Transverse colon (tissue), 4 donors: ENCODE results near the gene SKA2. TPM values are rescaled to one million over a fixed set of nuclear protein-coding genes. Genes with fewer than 3 reads are reported as not detected.

Experiments used
- DNase-seq: peaks from one replicate; pipeline ENCODE4 v3.0.0-alpha.2; 2019
- H3K27ac ChIP-seq, 4 donors: fragments of 200-600 bp; sonication (generic); 2 replicates each; pipeline ENCODE4 v1.5.1; 2016 to 2018; ENCODE audit warnings: inconsistent platforms in 4 of 4
- H3K27me3 ChIP-seq: fragments of 200-600 bp; sonication (generic); 2 replicates; pipeline ENCODE4 v1.5.1; 2017; ENCODE audit warnings: inconsistent platforms
- H3K36me3 ChIP-seq, 4 donors: fragments of 200-600 bp; sonication (generic); 2 replicates each; pipeline ENCODE4 v1.5.1; 2017 to 2019; ENCODE audit warnings: inconsistent platforms in 4 of 4
- H3K4me1 ChIP-seq, 4 donors: fragments of 200-600 bp; sonication (generic); 2 replicates each; pipeline ENCODE4 v1.5.1; 2017 to 2020; ENCODE audit warnings: inconsistent platforms in 4 of 4
- H3K4me3 ChIP-seq, 4 donors: fragments of 200-600 bp; sonication (generic); 1 replicate in 1 of 4; 2 replicates in 3 of 4; pipeline versions ENCODE4 v1.5.1 to v1.6.1; 2017 to 2019; ENCODE audit warnings: inconsistent platforms in 4 of 4
- H3K9me3 ChIP-seq, 2 donors: fragments of 200-600 bp; sonication (generic); 2 replicates each; pipeline ENCODE4 v1.5.1; 2017 to 2019; ENCODE audit warnings: inconsistent platforms in 2 of 2
- CTCF ChIP-seq, 5 experiments: fragments of 200-600 bp in 3 of 5; fragments of 450-650 bp in 2 of 5; sonication (generic) in 3 of 5; IDR thresholded peaks; 1 replicate in 2 of 5; 2 replicates in 3 of 5; pipeline ENCODE4 v1.5.1; 2016 to 2017; ENCODE audit warnings: antibody characterized with exemption in 5 of 5, inconsistent platforms in 3 of 5, mild to moderate bottlenecking in 2 of 5, moderate library complexity in 1 of 5
- EP300 ChIP-seq: sonication (generic); formaldehyde crosslinking; IDR thresholded peaks from one replicate; pipeline ENCODE4 v1.6.1; 2017; ENCODE audit warnings: antibody characterized with exemption, low read depth
- POLR2A ChIP-seq: fragments of 450-650 bp; IDR thresholded peaks from one replicate; pipeline ENCODE4 v1.6.1; 2016; ENCODE audit warnings: antibody characterized with exemption, mild to moderate bottlenecking, moderate library complexity
- POLR2AphosphoS5 ChIP-seq, 3 donors: sonication (generic); formaldehyde crosslinking; IDR thresholded peaks; one replicate each; pipeline ENCODE4 v1.6.1; 2016; ENCODE audit warnings: antibody characterized with exemption in 3 of 3
- WGBS, 2 donors: methylation state at CpG; one replicate each; pipeline ENCODE4 v1.1.5; 2018; ENCODE audit warnings: low coverage in 1 of 2; 5-methylcytosine and 5-hydroxymethylcytosine counted together
- in situ Hi-C, 4 donors: fragments of 200-750 bp; cut with MboI; loops; one replicate each; pipeline versions ENCODE4 v1.15.0 to v1.15.1; 2017; ENCODE audit warnings: low sequenced_read_pairs in 3 of 4, low pct_ligation_motif_present in 1 of 4, low pct_unique_long_range_greater_than_20kb in 1 of 4
- intact Hi-C: fragments of 100-400 bp; cut with DNase I; formaldehyde crosslinking; loops from one replicate; pipeline ENCODE4 v1.15.1; 2023; ENCODE audit warnings: low total_unique reads
- total RNA-seq, 4 donors: library from RNA; depleted of rRNA; stranded (reverse); fragments of >200 nt; gene quantifications; one replicate each; pipeline ENCODE4 v1.1.0, GENCODE V29; 2016

SKA2 gene
- total RNA-seq, 4 donors from 2014 or later, result 11.9 to 40.3 (median 22.3) TPM

GRCh38 chr17:59167571-59168001, 12.6 kb upstream of the SKA2 start:
- Histone ChIP-seq H3K9me3 (no peaks in the 10 kb centered on the region), H3K27ac (no peak overlapping the region), H3K27me3 (no peaks in the 10 kb centered on the region), H3K36me3 (no peaks in the 10 kb centered on the region), H3K4me3 (no peak overlapping the region), H3K4me1 (no peaks in the 10 kb centered on the region)
- in situ Hi-C loops, result no loop called here
- 69 to 80% methylated on average over 2 of the region's 2 CpGs for WGBS, 2 donors
- no peak for TF ChIP-seq EP300
- TF ChIP-seq POLR2AphosphoS5 (IDR thresholded peaks at IDR 0.05), result no peak
- TF ChIP-seq CTCF (IDR thresholded peaks at IDR 0.05), result no peak
- TF ChIP-seq POLR2A, result no peak
- DNase-seq, result no peak
- intact Hi-C loops, result no loop called here

GRCh38 chr17:59165933-59166342, 11.0 kb upstream of the SKA2 start:
- intact Hi-C loops (no loop called here), in situ Hi-C loops (no loop called here)
- no peaks in the 10 kb centered on the region for H3K27me3 ChIP-seq
- H3K36me3 ChIP-seq, result no peaks in the 10 kb centered on the region
- 68% methylated on average over 2 of the region's 2 CpGs; no CpG with 5 or more reads in 1 of the 2 donors for WGBS, 2 donors
- no peak overlapping the region for H3K4me3 ChIP-seq
- no peak overlapping the region for H3K27ac ChIP-seq
- TF ChIP-seq EP300 (no peak), POLR2A (no peak), CTCF (IDR thresholded peaks at IDR 0.05) (peak; percentile 51 to 60 (median 52))
- DNase-seq, result peak; percentile 41
- H3K4me1 ChIP-seq, result no peaks in the 10 kb centered on the region
- H3K9me3 ChIP-seq, result no peaks in the 10 kb centered on the region

DNA sequence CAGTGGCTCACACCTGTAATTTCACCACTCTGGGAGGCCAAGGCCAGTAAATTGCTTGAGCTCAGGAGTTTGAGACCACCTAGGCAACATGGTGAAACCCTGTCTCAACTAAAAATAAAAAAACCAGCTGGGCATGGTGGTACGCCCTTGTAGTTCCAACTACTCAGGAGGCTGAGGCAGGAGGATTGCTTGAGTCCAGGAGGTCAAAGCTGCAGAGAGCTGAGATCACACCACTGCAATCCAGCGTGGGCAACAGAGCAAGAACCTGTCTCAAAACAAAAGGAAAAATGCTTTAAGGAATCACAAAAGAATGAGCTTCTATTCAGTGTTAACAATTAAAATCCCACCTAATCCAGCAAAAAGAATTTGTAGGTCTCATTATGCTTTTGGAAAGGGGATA, 6.5 kb upstream of the SKA2 start:
- Histone ChIP-seq H3K4me1 (peaks cover 0 to 5% (median 0%) of the 10 kb centered on the region in 4 donors), H3K36me3 (no peaks in the 10 kb centered on the region), H3K27ac (no peak overlapping the region), H3K9me3 (no peaks in the 10 kb centered on the region), H3K4me3 (no peak overlapping the region), H3K27me3 (no peaks in the 10 kb centered on the region)
- WGBS, 2 donors, result 98 to 100% methylated on average over 1 to 2 of the region's 2 CpGs
- in situ Hi-C loops (no loop called here), intact Hi-C loops (no loop called here)
- no peak for TF ChIP-seq EP300
- TF ChIP-seq POLR2A, result no peak
- no peak for TF ChIP-seq CTCF (IDR thresholded peaks at IDR 0.05)
- TF ChIP-seq POLR2AphosphoS5 (IDR thresholded peaks at IDR 0.05), result no peak
- no peak for DNase-seq

- Histone ChIP-seq H3K4me1 (peaks cover 4 to 13% (median 8%) of the 10 kb centered on the region in 4 donors), H3K36me3 (no peaks in the 10 kb centered on the region), H3K27ac (no peak overlapping the region), H3K9me3 (no peaks in the 10 kb centered on the region), H3K4me3 (no peak overlapping the region), H3K27me3 (no peaks in the 10 kb centered on the region)
- TF ChIP-seq POLR2AphosphoS5 (IDR thresholded peaks at IDR 0.05) (no peak), POLR2A (no peak), CTCF (IDR thresholded peaks at IDR 0.05) (no peak), EP300 (no peak)
- intact Hi-C loops, result no loop called here
- 82 to 89% methylated on average over 9 of the region's 9 CpGs for WGBS, 2 donors
- in situ Hi-C loops, result no loop called here
- no peak for DNase-seq
Observed at GRCh38 chr17:59160157-59161025, 5.4 kb upstream of the SKA2 start.
